ENCODE data around the gene PUM2. TPM values are rescaled to one million over a fixed set of nuclear protein-coding genes. Genes with fewer than 3 reads are reported as not detected.

PUM2 gene
- total and polyA plus RNA-seq, 2 of the 8 experiments (the other 6 are each of a cell fraction or from before 2014, with no cell fraction given), result 46.6 to 114 TPM

DNA sequence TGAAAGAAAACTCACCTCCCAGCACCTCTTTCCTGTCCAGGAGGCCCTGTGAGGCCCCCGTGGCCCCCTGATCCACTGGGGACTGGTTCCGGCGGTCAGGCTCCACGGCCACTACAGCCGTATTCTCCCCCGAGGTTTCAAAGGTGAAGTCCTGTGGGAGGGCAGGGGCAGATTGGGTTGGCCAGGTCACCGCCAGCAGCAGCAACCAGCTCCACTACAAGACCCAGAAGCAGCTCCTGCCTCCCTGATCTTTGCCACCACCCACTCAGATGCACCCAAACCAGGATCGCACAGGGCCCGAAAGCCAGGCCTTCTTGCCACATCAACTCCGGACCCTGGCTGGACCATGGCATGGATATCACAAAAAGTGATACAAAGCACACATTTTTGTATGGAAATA lies 147.6 kb downstream of the PUM2 start (continued):
- TF ChIP-seq, protein P1, sequence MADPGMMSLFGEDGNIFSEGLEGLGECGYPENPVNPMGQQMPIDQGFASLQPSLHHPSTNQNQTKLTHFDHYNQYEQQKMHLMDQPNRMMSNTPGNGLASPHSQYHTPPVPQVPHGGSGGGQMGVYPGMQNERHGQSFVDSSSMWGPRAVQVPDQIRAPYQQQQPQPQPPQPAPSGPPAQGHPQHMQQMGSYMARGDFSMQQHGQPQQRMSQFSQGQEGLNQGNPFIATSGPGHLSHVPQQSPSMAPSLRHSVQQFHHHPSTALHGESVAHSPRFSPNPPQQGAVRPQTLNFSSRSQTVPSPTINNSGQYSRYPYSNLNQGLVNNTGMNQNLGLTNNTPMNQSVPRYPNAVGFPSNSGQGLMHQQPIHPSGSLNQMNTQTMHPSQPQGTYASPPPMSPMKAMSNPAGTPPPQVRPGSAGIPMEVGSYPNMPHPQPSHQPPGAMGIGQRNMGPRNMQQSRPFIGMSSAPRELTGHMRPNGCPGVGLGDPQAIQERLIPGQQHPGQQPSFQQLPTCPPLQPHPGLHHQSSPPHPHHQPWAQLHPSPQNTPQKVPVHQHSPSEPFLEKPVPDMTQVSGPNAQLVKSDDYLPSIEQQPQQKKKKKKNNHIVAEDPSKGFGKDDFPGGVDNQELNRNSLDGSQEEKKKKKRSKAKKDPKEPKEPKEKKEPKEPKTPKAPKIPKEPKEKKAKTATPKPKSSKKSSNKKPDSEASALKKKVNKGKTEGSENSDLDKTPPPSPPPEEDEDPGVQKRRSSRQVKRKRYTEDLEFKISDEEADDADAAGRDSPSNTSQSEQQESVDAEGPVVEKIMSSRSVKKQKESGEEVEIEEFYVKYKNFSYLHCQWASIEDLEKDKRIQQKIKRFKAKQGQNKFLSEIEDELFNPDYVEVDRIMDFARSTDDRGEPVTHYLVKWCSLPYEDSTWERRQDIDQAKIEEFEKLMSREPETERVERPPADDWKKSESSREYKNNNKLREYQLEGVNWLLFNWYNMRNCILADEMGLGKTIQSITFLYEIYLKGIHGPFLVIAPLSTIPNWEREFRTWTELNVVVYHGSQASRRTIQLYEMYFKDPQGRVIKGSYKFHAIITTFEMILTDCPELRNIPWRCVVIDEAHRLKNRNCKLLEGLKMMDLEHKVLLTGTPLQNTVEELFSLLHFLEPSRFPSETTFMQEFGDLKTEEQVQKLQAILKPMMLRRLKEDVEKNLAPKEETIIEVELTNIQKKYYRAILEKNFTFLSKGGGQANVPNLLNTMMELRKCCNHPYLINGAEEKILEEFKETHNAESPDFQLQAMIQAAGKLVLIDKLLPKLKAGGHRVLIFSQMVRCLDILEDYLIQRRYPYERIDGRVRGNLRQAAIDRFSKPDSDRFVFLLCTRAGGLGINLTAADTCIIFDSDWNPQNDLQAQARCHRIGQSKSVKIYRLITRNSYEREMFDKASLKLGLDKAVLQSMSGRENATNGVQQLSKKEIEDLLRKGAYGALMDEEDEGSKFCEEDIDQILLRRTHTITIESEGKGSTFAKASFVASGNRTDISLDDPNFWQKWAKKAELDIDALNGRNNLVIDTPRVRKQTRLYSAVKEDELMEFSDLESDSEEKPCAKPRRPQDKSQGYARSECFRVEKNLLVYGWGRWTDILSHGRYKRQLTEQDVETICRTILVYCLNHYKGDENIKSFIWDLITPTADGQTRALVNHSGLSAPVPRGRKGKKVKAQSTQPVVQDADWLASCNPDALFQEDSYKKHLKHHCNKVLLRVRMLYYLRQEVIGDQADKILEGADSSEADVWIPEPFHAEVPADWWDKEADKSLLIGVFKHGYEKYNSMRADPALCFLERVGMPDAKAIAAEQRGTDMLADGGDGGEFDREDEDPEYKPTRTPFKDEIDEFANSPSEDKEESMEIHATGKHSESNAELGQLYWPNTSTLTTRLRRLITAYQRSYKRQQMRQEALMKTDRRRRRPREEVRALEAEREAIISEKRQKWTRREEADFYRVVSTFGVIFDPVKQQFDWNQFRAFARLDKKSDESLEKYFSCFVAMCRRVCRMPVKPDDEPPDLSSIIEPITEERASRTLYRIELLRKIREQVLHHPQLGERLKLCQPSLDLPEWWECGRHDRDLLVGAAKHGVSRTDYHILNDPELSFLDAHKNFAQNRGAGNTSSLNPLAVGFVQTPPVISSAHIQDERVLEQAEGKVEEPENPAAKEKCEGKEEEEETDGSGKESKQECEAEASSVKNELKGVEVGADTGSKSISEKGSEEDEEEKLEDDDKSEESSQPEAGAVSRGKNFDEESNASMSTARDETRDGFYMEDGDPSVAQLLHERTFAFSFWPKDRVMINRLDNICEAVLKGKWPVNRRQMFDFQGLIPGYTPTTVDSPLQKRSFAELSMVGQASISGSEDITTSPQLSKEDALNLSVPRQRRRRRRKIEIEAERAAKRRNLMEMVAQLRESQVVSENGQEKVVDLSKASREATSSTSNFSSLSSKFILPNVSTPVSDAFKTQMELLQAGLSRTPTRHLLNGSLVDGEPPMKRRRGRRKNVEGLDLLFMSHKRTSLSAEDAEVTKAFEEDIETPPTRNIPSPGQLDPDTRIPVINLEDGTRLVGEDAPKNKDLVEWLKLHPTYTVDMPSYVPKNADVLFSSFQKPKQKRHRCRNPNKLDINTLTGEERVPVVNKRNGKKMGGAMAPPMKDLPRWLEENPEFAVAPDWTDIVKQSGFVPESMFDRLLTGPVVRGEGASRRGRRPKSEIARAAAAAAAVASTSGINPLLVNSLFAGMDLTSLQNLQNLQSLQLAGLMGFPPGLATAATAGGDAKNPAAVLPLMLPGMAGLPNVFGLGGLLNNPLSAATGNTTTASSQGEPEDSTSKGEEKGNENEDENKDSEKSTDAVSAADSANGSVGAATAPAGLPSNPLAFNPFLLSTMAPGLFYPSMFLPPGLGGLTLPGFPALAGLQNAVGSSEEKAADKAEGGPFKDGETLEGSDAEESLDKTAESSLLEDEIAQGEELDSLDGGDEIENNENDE (IDR thresholded peaks at IDR 0.05; ENCODE audit: insufficient replicate concordance, low read length), result no peak

Measured in H1 (cell line).